A549 (cell line): ENCODE measurements around the gene ZNF319.

Source experiments
- BHLHE40 ChIP-seq: IDR thresholded peaks from 2 replicates; pipeline ENCODE4 v1.6.1; 2012; ENCODE audit warnings: low read depth, low read length, inconsistent platforms
- HDAC2 ChIP-seq: fragments of 200-600 bp; sonication (generic); IDR thresholded peaks from 2 replicates; pipeline ENCODE4 v1.6.1; 2016
- MAFK ChIP-seq: fragments of 450-650 bp; IDR thresholded peaks from 2 replicates; pipeline ENCODE4 v1.6.1; 2014; ENCODE audit not compliant: partially characterized antibody
- POLR2AphosphoS2 ChIP-seq: conservative IDR thresholded peaks from 2 replicates; pipeline ENCODE4 v1.6.1; 2012; ENCODE audit warnings: low read length, improper control_type of control experiment, inconsistent platforms
- RAD21 ChIP-seq, 2 experiments: fragments of >200 bp in 1 of 2; sonication (Bioruptor Twin) in 1 of 2; formaldehyde crosslinking in 1 of 2; IDR thresholded peaks in 1 of 2; conservative IDR thresholded peaks in 1 of 2; 2 replicates in 1 of 2; 3 replicates in 1 of 2; pipeline ENCODE4 v1.6.1; 2012 to 2018; ENCODE audit warnings: inconsistent platforms in 1 of 2
- RFX5 ChIP-seq: fragments of 450-650 bp; IDR thresholded peaks from 2 replicates; pipeline ENCODE4 v1.7.1; 2014; ENCODE audit warnings: antibody characterized with exemption, mild to moderate bottlenecking, moderate library complexity
- TF ChIP-seq, protein P1 (sequence below): fragments of >200 bp; sonication (Bioruptor Twin); formaldehyde crosslinking; IDR thresholded peaks from 3 replicates; pipeline ENCODE4 v1.5.1; 2016
- TF ChIP-seq, protein P2 (sequence below): fragments of 250-450 bp; sonication (Bioruptor Pico); IDR thresholded peaks from 2 replicates; pipeline ENCODE4 v1.5.0; 2021; ENCODE audit warnings: mild to moderate bottlenecking, moderate library complexity, borderline replicate concordance

DNA sequence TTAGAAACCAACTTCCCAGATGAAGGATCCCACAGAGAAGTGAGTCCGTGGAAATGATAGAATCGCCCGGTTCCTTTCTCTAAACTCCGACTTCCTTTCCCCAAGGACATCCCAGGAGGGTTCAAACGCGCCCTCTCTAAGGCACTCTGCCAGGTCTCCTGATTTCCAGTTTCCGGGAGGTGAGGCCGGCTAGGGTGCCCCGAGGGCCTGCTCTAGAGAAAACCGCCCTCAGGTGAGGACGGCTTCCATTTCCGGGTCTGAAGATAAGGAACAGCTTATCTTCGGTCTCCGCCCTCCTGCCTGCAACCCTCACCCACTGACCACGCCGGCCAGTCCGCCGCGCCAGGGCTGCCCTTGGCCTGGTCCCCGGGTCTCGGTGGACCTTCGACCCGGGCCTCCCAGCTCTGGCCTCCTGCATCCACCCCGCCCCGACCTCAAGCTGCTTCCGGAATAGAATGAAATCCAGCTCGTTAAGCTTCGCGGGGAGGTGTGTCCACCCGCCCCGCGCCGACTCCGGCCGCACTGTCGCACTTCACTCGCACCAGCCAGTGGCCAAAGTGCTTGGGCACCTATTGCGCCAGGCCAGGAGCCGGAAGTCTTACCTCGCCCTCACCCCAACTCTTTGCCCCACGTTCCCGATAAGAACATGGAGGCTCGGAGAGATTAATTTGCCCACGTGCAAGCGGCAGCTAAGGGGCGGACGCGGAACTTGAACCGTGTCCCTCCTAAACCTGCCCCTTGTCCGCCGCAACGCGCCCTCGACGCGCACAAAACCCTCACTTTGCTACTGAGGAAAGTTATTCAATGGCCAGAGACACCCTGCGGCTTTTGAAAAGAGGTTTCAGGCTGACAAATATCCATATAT, 24.2 kb upstream of the ZNF319 start:
- TF ChIP-seq HDAC2 (no peak), RFX5 (no peak), RAD21 (conservative IDR thresholded peaks at IDR 0.05 in 1 of 2, IDR thresholded peaks at IDR 0.05 in 1 of 2) (no peak), POLR2AphosphoS2 (no peak), MAFK (no peak), BHLHE40 (no peak)
- TF ChIP-seq, protein P1, sequence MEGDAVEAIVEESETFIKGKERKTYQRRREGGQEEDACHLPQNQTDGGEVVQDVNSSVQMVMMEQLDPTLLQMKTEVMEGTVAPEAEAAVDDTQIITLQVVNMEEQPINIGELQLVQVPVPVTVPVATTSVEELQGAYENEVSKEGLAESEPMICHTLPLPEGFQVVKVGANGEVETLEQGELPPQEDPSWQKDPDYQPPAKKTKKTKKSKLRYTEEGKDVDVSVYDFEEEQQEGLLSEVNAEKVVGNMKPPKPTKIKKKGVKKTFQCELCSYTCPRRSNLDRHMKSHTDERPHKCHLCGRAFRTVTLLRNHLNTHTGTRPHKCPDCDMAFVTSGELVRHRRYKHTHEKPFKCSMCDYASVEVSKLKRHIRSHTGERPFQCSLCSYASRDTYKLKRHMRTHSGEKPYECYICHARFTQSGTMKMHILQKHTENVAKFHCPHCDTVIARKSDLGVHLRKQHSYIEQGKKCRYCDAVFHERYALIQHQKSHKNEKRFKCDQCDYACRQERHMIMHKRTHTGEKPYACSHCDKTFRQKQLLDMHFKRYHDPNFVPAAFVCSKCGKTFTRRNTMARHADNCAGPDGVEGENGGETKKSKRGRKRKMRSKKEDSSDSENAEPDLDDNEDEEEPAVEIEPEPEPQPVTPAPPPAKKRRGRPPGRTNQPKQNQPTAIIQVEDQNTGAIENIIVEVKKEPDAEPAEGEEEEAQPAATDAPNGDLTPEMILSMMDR: no peak
- TF ChIP-seq, protein P2, sequence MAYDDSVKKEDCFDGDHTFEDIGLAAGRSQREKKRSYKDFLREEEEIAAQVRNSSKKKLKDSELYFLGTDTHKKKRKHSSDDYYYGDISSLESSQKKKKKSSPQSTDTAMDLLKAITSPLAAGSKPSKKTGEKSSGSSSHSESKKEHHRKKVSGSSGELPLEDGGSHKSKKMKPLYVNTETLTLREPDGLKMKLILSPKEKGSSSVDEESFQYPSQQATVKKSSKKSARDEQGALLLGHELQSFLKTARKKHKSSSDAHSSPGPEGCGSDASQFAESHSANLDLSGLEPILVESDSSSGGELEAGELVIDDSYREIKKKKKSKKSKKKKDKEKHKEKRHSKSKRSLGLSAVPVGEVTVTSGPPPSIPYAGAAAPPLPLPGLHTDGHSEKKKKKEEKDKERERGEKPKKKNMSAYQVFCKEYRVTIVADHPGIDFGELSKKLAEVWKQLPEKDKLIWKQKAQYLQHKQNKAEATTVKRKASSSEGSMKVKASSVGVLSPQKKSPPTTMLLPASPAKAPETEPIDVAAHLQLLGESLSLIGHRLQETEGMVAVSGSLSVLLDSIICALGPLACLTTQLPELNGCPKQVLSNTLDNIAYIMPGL (CRISPR knock-in tag): no peak
